IPS DF 6.9 (cell line): ENCODE data around the gene IGFBP2.

Experiments used
- DNase-seq: peaks from one replicate; pipeline ENCODE4 v3.0.0-alpha.2; 2013; ENCODE audit warnings: low read depth, low spot score
- H3K27ac ChIP-seq: one replicate; pipeline ENCODE4 v1.5.1; 2013; ENCODE audit warnings: low read length, control low read depth
- H3K27me3 ChIP-seq: 2 replicates; pipeline ENCODE4 v1.6.1; 2013; ENCODE audit warnings: mild to moderate bottlenecking, low read length; ENCODE audit not compliant: control insufficient read depth, insufficient read depth
- H3K36me3 ChIP-seq: 2 replicates; pipeline ENCODE4 v1.6.1; 2013; ENCODE audit warnings: low read length; ENCODE audit not compliant: control insufficient read depth, insufficient read depth
- H3K4me1 ChIP-seq: 2 replicates; pipeline ENCODE4 v1.6.1; 2013; ENCODE audit warnings: low read length; ENCODE audit not compliant: control insufficient read depth, insufficient read depth
- H3K4me3 ChIP-seq: 2 replicates; pipeline ENCODE4 v1.5.1; 2013; ENCODE audit warnings: mild to moderate bottlenecking, low read length
- H3K9me3 ChIP-seq: 2 replicates; pipeline ENCODE4 v1.6.1; 2013; ENCODE audit warnings: low read length, inconsistent platforms; ENCODE audit not compliant: control insufficient read depth, insufficient read depth
- WGBS: extraction: QIAGEN DNeasy Blood & Tissue Kit; methylation state at CpG from one replicate; pipeline ENCODE4 v1.1.7; 2013; ENCODE audit warnings: mixed read lengths, missing lambda C conversion rate; ENCODE audit not compliant: insufficient read length, insufficient coverage; 5-methylcytosine and 5-hydroxymethylcytosine counted together

IGFBP2 gene

DNA sequence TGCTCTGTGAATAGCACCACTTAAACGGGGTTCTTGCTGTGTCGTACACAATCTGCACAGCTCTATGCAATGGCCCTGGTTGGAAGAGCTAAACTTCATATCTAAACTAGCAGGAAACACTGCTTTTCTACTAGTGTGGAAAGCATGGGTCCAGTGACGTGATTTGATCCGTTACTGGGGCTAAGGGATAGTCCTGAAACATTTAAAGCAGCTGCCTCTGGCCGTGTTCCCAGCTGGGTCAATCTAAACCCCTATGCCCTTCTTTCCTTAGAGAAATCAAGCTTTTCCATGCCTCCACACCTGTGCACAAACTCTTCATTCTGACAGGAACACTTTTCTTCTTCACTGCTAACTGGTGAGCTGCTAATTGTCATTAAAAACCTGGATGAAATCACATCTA is 67.6 kb downstream of the IGFBP2 start:
- Histone ChIP-seq H3K27me3 (no peaks in the 10 kb centered on the region), H3K9me3 (no peaks in the 10 kb centered on the region), H3K27ac (no peak overlapping the region), H3K36me3 (no peaks in the 10 kb centered on the region), H3K4me3 (no peak overlapping the region), H3K4me1 (peaks cover 2% of the 10 kb centered on the region; the same call in 1 of the 2 replicates)
- no CpG with 5 or more reads among the region's 5 CpGs for WGBS
- no peak for DNase-seq

DNA sequence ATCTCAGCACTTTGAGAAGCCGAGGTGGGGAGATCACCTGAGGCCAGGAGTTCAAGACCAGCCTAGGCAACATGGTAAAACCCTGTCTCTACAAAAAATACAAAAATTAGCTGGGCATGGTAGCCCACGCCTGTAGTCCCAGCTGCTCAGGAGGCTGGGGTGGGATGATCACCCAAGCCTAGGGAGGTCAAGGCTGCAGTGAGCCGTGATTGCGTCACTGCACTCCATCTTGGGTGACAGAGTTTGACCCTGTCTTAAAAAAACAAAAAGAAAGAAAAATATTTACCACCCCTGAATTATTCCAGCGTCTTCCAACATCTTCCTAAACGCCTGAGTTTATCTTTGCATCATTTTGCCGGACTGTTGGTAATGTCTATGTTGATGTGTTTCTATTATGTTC is 68.3 kb downstream of the IGFBP2 start:
- H3K4me3 ChIP-seq, result no peak overlapping the region
- no peaks in the 10 kb centered on the region for H3K36me3 ChIP-seq
- H3K27me3 ChIP-seq, result no peaks in the 10 kb centered on the region
- no peak for DNase-seq
- no peak overlapping the region for H3K27ac ChIP-seq
- H3K9me3 ChIP-seq, result no peaks in the 10 kb centered on the region
- no CpG with 5 or more reads among the region's 7 CpGs for WGBS
- no peaks in the 10 kb centered on the region for H3K4me1 ChIP-seq

DNA sequence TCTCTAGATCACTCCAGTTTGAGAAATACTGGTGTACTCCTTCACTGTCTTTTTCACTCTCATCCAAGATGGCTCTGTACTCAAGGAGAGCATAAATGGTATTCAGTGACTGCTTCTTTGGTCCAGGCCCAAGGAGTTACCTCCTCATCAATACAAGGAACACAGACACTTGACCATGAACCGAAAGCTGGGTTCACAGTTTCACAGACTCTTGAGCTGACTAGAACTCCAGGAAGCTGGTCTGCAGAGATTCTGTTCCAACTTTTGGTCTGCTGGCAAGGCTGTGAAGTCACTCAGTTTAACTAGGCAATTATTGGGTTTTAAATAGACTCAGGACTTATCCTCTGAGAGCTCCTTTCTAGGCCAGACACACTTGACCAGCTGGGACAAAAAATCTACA is 69.5 kb downstream of the IGFBP2 start:
- Histone ChIP-seq H3K9me3 (no peaks in the 10 kb centered on the region), H3K4me3 (no peak overlapping the region), H3K4me1 (no peaks in the 10 kb centered on the region), H3K36me3 (no peaks in the 10 kb centered on the region), H3K27ac (no peak overlapping the region), H3K27me3 (no peaks in the 10 kb centered on the region)
- DNase-seq, result no peak
- WGBS, result no CpG with 5 or more reads among the region's 1 CpG

DNA sequence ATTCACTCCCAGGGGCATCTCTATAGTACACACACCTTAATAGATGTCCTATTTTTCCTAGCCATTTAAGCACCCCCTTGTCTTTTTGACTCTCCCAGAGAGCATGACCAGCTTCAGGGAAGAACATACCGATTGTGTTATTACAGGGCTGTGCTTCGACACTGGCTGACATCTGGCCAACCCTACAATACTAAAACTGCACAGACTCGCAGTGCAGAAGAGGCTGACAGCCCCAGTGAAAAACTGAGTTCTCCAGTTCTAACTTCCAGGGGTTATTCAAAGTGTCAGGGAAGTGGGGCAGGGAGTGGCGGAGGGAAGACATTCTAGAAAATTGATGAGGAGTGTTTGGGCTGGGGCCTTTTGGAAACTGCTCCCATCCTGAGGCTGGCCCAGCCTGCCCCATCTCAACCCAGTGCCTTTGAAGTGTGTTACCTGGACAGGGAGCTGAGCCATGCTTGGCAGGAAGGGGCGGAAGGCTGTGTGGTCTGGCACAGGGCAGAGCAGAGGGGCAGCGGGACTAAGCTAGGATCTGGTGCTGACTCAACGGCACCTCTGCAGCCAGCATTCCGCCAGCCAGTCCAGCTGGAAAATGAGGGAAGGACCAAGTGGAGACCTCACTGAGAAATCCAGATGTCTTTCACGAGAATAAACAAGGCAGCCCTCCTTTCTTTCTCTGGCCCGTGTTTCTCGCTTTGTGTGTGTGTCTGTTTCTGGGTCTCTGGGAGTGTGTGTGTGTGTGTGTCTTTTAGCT is 77.5 kb downstream of the IGFBP2 start:
- Histone ChIP-seq H3K9me3 (no peaks in the 10 kb centered on the region), H3K27ac (no peak overlapping the region), H3K4me3 (no peak overlapping the region), H3K36me3 (no peaks in the 10 kb centered on the region), H3K27me3 (no peaks in the 10 kb centered on the region), H3K4me1 (peaks cover 1% of the 10 kb centered on the region; the same call in 1 of the 2 replicates)
- DNase-seq, result no peak
- WGBS, result no CpG with 5 or more reads among the region's 11 CpGs

DNA sequence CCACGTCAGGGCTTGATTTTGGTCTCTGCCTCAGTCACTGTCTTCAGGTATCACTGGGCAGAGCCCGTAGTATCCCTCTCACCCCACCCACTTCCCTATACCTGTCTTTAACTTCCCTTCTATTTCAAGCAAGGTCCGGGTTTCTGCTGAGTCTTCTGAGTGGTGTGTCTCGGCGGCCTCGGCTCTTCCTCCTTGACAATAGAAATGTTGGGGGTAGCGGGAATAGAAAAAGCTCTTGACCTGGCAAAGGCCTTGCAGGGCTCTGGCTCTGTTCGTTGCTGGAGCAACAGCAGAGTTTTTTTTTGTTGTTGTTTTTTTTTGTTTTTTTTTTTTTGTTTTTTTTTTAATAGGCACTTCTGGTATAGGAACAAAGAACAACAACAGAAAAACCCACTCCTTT is 78.1 kb downstream of the IGFBP2 start:
- H3K4me3 ChIP-seq, result no peak overlapping the region
- DNase-seq, result no peak
- peaks cover 1% of the 10 kb centered on the region; the same call in 1 of the 2 replicates for H3K4me1 ChIP-seq
- no peak overlapping the region for H3K27ac ChIP-seq
- no peaks in the 10 kb centered on the region for H3K36me3 ChIP-seq
- H3K9me3 ChIP-seq, result no peaks in the 10 kb centered on the region
- no CpG with 5 or more reads among the region's 8 CpGs for WGBS
- no peaks in the 10 kb centered on the region for H3K27me3 ChIP-seq

DNA sequence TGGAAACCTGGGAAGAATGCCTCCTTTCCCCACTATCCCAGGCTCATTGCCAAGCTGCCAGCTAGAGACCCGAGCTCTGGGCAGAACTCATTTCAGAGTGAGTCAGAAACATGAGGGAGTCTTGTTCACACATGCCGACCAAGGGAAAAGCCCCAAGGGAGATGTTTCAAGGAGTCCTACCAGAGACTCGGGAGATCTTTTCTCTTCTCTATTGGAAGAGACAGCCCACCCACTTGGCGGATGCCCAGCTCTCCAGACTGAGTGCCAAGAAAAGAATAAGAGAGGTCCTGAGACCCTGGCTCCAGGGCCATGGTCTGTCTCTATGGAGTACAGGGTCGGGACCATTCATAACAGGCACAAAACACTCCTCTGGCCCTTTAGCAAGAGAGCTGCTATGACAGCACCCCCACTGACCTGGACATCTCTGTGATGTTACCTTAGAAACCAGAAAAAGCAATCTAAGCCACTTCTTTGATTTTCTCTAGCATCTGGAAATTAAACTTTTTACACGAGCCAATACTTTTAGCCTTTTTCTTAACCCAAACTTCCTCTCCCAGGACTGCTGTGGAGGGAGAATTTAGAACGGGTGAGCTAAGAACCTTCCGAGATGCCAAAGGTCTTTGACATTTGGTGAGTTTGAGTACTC is 80.6 kb downstream of the IGFBP2 start:
- Histone ChIP-seq H3K36me3 (no peaks in the 10 kb centered on the region), H3K27ac (no peak overlapping the region), H3K4me1 (peaks cover 1% of the 10 kb centered on the region; the same call in 1 of the 2 replicates), H3K27me3 (no peaks in the 10 kb centered on the region), H3K9me3 (no peaks in the 10 kb centered on the region), H3K4me3 (no peak overlapping the region)
- WGBS, result no CpG with 5 or more reads among the region's 8 CpGs
- no peak for DNase-seq
